Measurements from ENCODE around the gene TTC17.
"Not testable (repeated sequence)": the region's sequence is repeated elsewhere in the genome, so short reads cannot be mapped to it uniquely, and the experiment has no call there.

Gene TTC17

GRCh38 chr11:43401252-43401651, 42.5 kb downstream of the TTC17 start:
- no peak for TF ChIP-seq CTCF (conservative IDR thresholded peaks at IDR 0.05; ENCODE audit: low read depth, low read length)
- no peak for DNase-seq (ENCODE audit: low read depth)
- H3K4me3 ChIP-seq (ENCODE audit: low read depth, low read length), result no peak overlapping the region

- not testable (repeated sequence) for H3K4me3 ChIP-seq (ENCODE audit: low read depth, low read length); DNase-seq (ENCODE audit: low read depth)
These were observed 43.1 kb downstream of the TTC17 start for GRCh38 chr11:43401811-43402210.

- TF ChIP-seq CTCF (conservative IDR thresholded peaks at IDR 0.05; ENCODE audit: low read depth, low read length), result no peak
- no peak overlapping the region for H3K4me3 ChIP-seq (ENCODE audit: low read depth, low read length)
- DNase-seq (ENCODE audit: low read depth), result no peak
These were observed 44.9 kb downstream of the TTC17 start for GRCh38 chr11:43403357-43404231.

GRCh38 chr11:43404406-43404805, 45.7 kb downstream of the TTC17 start:
- no peak for DNase-seq (ENCODE audit: low read depth)
- H3K4me3 ChIP-seq (ENCODE audit: low read depth, low read length), result no peak overlapping the region
- TF ChIP-seq CTCF (conservative IDR thresholded peaks at IDR 0.05; ENCODE audit: low read depth, low read length), result no peak

- DNase-seq (ENCODE audit: low read depth), result no peak
- no peak for TF ChIP-seq CTCF (conservative IDR thresholded peaks at IDR 0.05; ENCODE audit: low read depth, low read length)
- H3K4me3 ChIP-seq (ENCODE audit: low read depth, low read length), result no peak overlapping the region
These were observed 46.2 kb downstream of the TTC17 start for GRCh38 chr11:43404836-43405479.

- DNase-seq (ENCODE audit: low read depth), result no peak
- no peak for TF ChIP-seq CTCF (conservative IDR thresholded peaks at IDR 0.05; ENCODE audit: low read depth, low read length)
- no peak overlapping the region for H3K4me3 ChIP-seq (ENCODE audit: low read depth, low read length)
These were observed 49.6 kb downstream of the TTC17 start for GRCh38 chr11:43408277-43408676.

GRCh38 chr11:43410394-43410793, 51.7 kb downstream of the TTC17 start:
- H3K4me3 ChIP-seq (ENCODE audit: low read depth, low read length), result no peak overlapping the region

More at GRCh38 chr11:43410394-43410793, 51.7 kb downstream of the TTC17 start:
- no peak for DNase-seq (ENCODE audit: low read depth)
- no peak for TF ChIP-seq CTCF (conservative IDR thresholded peaks at IDR 0.05; ENCODE audit: low read depth, low read length)
